ENCODE measurements around the gene VASN.
A peak's percentile ranks its signal among the peaks of the same experiment; 100 is the strongest.

Gene VASN

GRCh38 chr16:4419402-4419959 is 47.8 kb downstream of the VASN start:
- no peak for DNase-seq (ENCODE audit: low read depth in 2 of 2, low spot score in 1 of 2)

GRCh38 chr16:4420505-4421105 is 49.0 kb downstream of the VASN start:
- DNase-seq (ENCODE audit: low read depth in 2 of 2, low spot score in 1 of 2): no peak

DNA sequence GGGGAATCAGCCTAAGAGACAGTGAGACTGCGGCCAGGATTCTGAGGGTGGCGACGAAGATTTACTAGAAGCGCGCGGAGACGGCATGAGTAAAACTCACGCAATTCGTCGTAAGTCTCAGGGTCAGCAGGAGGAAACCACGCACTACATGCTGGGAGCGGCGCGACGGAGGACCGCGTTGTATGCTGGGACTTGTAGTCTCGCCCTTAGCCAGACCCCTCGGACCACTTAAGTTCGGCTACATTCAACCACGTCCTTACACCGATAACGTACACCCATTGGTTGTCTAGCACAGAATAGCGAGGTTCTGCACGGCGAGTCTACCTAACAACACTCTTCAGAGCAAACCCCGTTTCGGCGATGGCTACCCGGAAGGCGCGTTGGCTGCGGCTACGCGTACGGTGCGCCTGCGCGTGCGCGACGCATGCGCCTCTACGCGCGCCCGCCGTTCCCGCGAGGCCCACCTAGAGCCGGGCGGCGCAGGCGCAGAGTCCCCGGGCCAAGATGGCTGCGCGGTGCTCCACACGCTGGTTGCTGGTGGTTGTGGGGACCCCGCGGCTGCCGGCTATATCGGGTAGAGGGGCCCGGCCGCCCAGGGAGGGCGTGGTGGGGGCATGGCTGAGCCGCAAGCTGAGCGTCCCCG is 53.9 kb downstream of the VASN start, which contains the start of gene DNAJA3:
TSS of gene DNAJA3 (plus strand) at position 491 of the 643 bp plus-strand sequence. CDS start at position 505, 14 bp downstream.
- DNase-seq (ENCODE audit: low read depth in 2 of 2, low spot score in 1 of 2): peak; percentile 80 to 85

- DNase-seq (ENCODE audit: low read depth in 2 of 2, low spot score in 1 of 2): no peak
These were observed 54.5 kb downstream of the VASN start for GRCh38 chr16:4426021-4426684.

GRCh38 chr16:4426722-4427372 is 55.2 kb downstream of the VASN start:
- no peak for DNase-seq (ENCODE audit: low read depth in 2 of 2, low spot score in 1 of 2)

DNA sequence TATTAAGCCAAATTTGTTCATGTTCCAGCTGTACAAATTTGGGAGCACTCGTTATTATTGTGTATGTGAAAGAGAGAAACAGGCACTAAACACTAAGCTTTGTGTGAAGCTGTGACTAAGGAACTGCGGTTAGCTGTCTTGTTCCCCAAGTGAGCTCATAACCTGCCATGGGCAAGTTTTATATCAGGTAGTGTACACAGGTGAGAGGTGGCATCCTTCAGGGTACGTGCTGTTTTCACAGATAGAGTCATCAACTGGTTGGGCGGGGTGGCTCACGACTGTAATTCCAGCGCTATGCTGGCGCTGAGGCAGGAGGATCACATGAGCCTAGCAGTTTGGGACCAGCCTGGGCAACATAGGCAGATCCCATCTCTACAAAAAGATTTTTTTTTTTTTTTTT is 56.9 kb downstream of the VASN start:
- no peak for DNase-seq (ENCODE audit: low read depth in 2 of 2, low spot score in 1 of 2)

DNA sequence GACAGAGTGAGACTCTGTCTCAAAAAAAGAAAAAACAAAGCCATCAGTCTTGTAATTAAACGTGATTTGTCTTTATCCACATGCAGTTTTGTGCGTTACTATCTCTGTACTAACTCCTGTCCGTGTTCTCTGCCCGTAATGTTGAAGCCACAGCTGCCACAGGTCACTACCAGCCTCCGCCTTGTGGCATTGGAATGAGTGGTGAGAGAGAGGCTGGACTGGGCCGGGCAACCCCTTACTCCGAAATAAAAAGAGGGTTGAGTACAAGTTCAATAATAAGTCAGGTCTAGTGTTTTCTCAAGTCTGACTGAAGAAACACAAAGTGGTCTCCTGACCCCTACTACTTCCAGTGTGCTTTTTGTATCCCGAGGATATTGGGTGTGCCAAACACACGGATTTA is 59.4 kb downstream of the VASN start:
- DNase-seq (ENCODE audit: low read depth in 2 of 2, low spot score in 1 of 2): no peak

Measured in stimulated activated CD8-positive, alpha-beta memory T cell treated with anti-CD3 and anti-CD28 coated beads, Interleukin-4, amount 100 ng/mL, for 4 hours (primary cell).